ENCODE measurements around the gene MTAP. TPM values are rescaled to one million over a fixed set of nuclear protein-coding genes. Genes with fewer than 3 reads are reported as not detected.

Gene MTAP
- total RNA-seq, 1 experiment from 2014 or later: 326 TPM

- TF ChIP-seq SP1 (IDR thresholded peaks at IDR 0.05; ENCODE audit: low read depth): peak; percentile 91
Measured at GRCh38 chr9:21777701-21778100, 24.7 kb upstream of the MTAP start (continued).

- H2AFZ ChIP-seq (ENCODE audit: low read depth, low read length, poor library complexity, severe bottlenecking): no peak overlapping the region
Measured at GRCh38 chr9:21778304-21778703, 24.1 kb upstream of the MTAP start.

More at GRCh38 chr9:21778304-21778703, 24.1 kb upstream of the MTAP start:
- H3K27me3 ChIP-seq (ENCODE audit: insufficient read depth, low read length): no peaks in the 10 kb centered on the region
- intact Hi-C loops (cut with micrococcal nuclease): loop anchor here (2.0 kb wide), 1 partner anchor 94 kb away; no protein-coding TSS in a partner anchor
- peaks cover 69 to 86% of the 10 kb centered on the region in 2 experiments for H3K4me1 ChIP-seq (ENCODE audit: control insufficient read depth in 1 of 2, insufficient read depth in 2 of 2, low read length in 2 of 2)
- peak overlapping the region; percentile 77 for H3K4me2 ChIP-seq (ENCODE audit: low read length)
- ChIA-PET RAD21 (ENCODE audit: low non-redundant PET in 1 of 2, low total read pairs in 2 of 2, uncharacterized antibody in 2 of 2, unreplicated experiment in 2 of 2) (interaction anchor here in 1 of 2 experiments (0.7 kb wide), 1 partner anchor 344 kb away, joined by 4 read pairs; no protein-coding TSS in a partner anchor), POLR2A (interaction anchor here (0.8 to 8.5 kb wide), 11 partner anchors 11 to 217 kb away, joined by 3 to 71 read pairs (median 5); no protein-coding TSS in a partner anchor), CTCF (interaction anchor here (3.0 kb wide), 1 partner anchor 11 kb away, joined by 8 read pairs; no protein-coding TSS in a partner anchor)
- TF ChIP-seq SRF (IDR thresholded peaks at IDR 0.05; ENCODE audit: low read depth): peak; percentile 73
- no peak; the same call in 1 of the 2 replicates for TF ChIP-seq CEBPB (IDR thresholded peaks at IDR 0.05; ENCODE audit: low read depth)
- no peak for TF ChIP-seq RAD21 (IDR thresholded peaks at IDR 0.05; ENCODE audit: low read depth)
- no peak for TF ChIP-seq ZFX (IDR thresholded peaks at IDR 0.05)
- TF ChIP-seq POLR2AphosphoS5 (IDR thresholded peaks at IDR 0.05; ENCODE audit: low read depth, low read length): peak; percentile 30; the same call in 1 of the 2 replicates
- TF ChIP-seq ELF1 (IDR thresholded peaks at IDR 0.05; ENCODE audit: borderline replicate concordance, low read depth): 0 out of 2 replicates have a peak, but pooled peaks have one; percentile 10
- peak; percentile 23; the same call in 1 of the 2 replicates for TF ChIP-seq MAX (IDR thresholded peaks at IDR 0.05)
- no peak for TF ChIP-seq JUND (IDR thresholded peaks at IDR 0.05)
- no peak for TF ChIP-seq SIN3A (IDR thresholded peaks at IDR 0.05; ENCODE audit: low read depth)
- peak; percentile 46; the same call in 1 of the 2 replicates for TF ChIP-seq SP1 (IDR thresholded peaks at IDR 0.05; ENCODE audit: low read depth)
- peak; percentile 15; the same call in 1 of the 2 replicates for TF ChIP-seq FOSL1 (IDR thresholded peaks at IDR 0.05; ENCODE audit: low read depth)
- no peak for TF ChIP-seq POLR2A (IDR thresholded peaks at IDR 0.05; ENCODE audit: borderline replicate concordance, extremely low read depth, insufficient read depth, insufficient read length)
- no peaks in the 10 kb centered on the region for H3K9me2 ChIP-seq (ENCODE audit: insufficient read depth)
- ATAC-seq (no peak), DNase-seq (ENCODE audit: low read depth, low spot score) (no peak)
- peak overlapping the region; percentile 60 for H3K9ac ChIP-seq (ENCODE audit: low read length)
- H4K20me1 ChIP-seq (ENCODE audit: insufficient read depth): no peaks in the 10 kb centered on the region
- H3K27ac ChIP-seq (ENCODE audit: low read depth, low read length): peak overlapping the region; percentile 92
- H3K9me3 ChIP-seq (ENCODE audit: control insufficient read depth in 1 of 2, insufficient read depth in 1 of 2, low read depth in 1 of 2, low read length in 2 of 2): no peaks in the 10 kb centered on the region
- no TSS peak for BruUV-seq (replicated peaks)
- peaks cover 39% of the 10 kb centered on the region for H3K79me2 ChIP-seq (ENCODE audit: insufficient read depth, low read length)
- peak overlapping the region; percentile 19 to 44 for H3K4me3 ChIP-seq (replicated peaks in 1 of 2; ENCODE audit: low read depth in 1 of 2, low read length in 2 of 2)
- no peaks in the 10 kb centered on the region for H3K36me3 ChIP-seq (ENCODE audit: control insufficient read depth in 1 of 2, insufficient read depth in 2 of 2, low read length in 2 of 2)

Data from HCT116 (cell line).